Left ventricle myocardium superior (tissue), 1 donor: Measurements from ENCODE around the gene FCRLB. TPM values are rescaled to one million over a fixed set of nuclear protein-coding genes. Genes with fewer than 3 reads are reported as not detected.

ENCODE experiments used
- ATAC-seq: fragments of 200-7000 bp; cut with Tn5 transposase; one replicate; pipeline ENCODE4 v1.9.1; 2020; ENCODE audit warnings: mild to moderate bottlenecking, moderate library complexity
- DNase-seq: peaks from one replicate; pipeline ENCODE4 v3.0.0-alpha.2; 2020
- intact Hi-C: fragments of 100-400 bp; cut with micrococcal nuclease; formaldehyde crosslinking; loops from one replicate; pipeline ENCODE4 v1.11.0; 2022
- total RNA-seq: library from RNA; stranded (reverse); fragmentation: NEBNext Ultra II Directional; extraction: Animal tissue kit (Norgen Biotek cat#: 25700); gene quantifications from one replicate; pipeline ENCODE4 v1.2.1, GENCODE V29; 2021
- donor health status: DM: no; HTN: yes; CAD: no; lungs with severe emphysema.

The FCRLB gene
- total RNA-seq, 1 donor from 2014 or later = 0.17 TPM

DNA sequence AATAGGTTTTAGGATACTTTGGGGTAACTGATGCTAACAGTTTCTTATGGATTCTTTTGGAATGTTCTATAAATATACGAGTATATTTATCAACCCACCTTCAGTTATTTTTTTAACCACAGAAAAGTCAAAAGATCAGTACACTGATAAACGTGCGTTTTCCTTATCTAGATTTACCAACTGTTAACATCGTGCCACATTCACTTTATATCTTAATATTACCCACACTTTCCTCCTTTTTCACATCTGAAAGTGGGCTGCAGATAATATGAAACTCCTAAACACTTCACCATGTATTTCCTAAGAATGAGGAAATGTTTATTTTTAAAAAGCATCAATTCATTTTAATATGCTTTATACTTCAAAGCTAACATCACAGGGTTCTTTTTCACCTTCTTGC is 52.4 kb downstream of the FCRLB start:
- no peak for ATAC-seq
- intact Hi-C loops = no loop called here
- no peak for DNase-seq

DNA sequence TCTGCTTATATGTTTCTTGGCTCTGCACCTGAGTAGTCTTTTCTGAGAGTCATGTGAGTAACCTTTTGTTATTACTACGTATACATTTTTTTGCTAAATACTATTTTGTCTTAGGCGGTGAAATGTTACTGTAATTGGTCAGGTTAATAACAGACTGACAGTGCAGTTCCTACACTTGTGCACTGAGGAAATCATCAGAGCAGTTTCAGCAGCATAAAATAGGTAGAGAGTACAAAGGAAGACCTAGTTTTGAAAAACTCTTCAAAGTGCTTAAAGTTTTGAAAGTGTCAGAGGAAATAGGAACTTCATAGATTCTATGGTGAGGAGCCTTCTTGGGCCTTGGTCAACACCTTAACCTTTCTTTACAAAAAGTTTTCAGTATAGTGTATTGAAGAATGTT is 55.9 kb downstream of the FCRLB start:
- ATAC-seq (no peak), DNase-seq (no peak)
- intact Hi-C loops = no loop called here

Other genes with a start within 250 kb of the FCRLB start
- 19.9 TPM for gene FCGR2A, start 216.1 kb upstream of the FCRLB start, total RNA-seq
- gene HSPA6, start 197.0 kb upstream of the FCRLB start, total RNA-seq = 1.1 TPM
- 19.9 TPM for gene FCGR3A, start 171.7 kb upstream of the FCRLB start, total RNA-seq
- 3.3 TPM for gene FCGR3B, start 90.4 kb upstream of the FCRLB start, total RNA-seq
- 12.6 TPM for gene FCGR2B, start 58.4 kb upstream of the FCRLB start, total RNA-seq
- not detected for gene FCRLA, start 14.3 kb upstream of the FCRLB start, total RNA-seq
- 8.3 TPM for gene DUSP12, start 28.2 kb downstream of the FCRLB start, total RNA-seq
- 12.8 TPM for gene ATF6, start 44.8 kb downstream of the FCRLB start, total RNA-seq